HFF-Myc (cell line): Measurements from ENCODE around the gene CERS4.
"Not testable (repeated sequence)": the region's sequence is repeated elsewhere in the genome, so short reads cannot be mapped to it uniquely, and the experiment has no call there.

Source experiments
- DNase-seq: peaks from one replicate; pipeline ENCODE4 v3.0.0-alpha.2; 2011; ENCODE audit warnings: low read depth; ENCODE audit errors: extremely low read depth
- H3K4me3 ChIP-seq: replicated peaks from 2 replicates; pipeline ENCODE4 v1.5.1; 2011; ENCODE audit warnings: low read depth, mild to moderate bottlenecking, control low read depth, low read length
- TF ChIP-seq, protein P1 (sequence below): IDR thresholded peaks from 2 replicates; pipeline ENCODE4 v1.5.1; 2012; ENCODE audit warnings: mild to moderate bottlenecking, low read depth, low read length, control low read depth; ENCODE audit errors: missing control alignments

CERS4 gene

DNA sequence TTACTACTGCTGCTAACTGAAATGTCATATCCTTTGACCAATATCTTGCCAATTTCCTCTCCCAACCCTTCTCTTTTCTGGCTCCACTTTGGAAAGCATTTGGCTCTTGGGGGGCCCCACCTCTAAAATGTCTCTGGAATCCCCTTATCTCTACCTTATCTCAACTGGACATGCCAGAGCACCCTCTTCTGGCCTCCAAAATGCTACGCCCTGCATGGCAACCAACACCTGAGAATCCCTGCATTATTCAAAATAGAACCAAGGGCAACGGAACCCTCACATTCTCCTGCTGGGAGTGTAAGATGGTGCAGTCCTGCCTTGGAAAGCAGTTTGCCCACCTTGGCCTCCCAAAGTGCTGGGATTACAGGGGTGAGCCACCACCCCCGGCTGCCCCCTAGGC lies 35.3 kb downstream of the CERS4 start:
- no peak overlapping the region for H3K4me3 ChIP-seq
- TF ChIP-seq, protein P1, sequence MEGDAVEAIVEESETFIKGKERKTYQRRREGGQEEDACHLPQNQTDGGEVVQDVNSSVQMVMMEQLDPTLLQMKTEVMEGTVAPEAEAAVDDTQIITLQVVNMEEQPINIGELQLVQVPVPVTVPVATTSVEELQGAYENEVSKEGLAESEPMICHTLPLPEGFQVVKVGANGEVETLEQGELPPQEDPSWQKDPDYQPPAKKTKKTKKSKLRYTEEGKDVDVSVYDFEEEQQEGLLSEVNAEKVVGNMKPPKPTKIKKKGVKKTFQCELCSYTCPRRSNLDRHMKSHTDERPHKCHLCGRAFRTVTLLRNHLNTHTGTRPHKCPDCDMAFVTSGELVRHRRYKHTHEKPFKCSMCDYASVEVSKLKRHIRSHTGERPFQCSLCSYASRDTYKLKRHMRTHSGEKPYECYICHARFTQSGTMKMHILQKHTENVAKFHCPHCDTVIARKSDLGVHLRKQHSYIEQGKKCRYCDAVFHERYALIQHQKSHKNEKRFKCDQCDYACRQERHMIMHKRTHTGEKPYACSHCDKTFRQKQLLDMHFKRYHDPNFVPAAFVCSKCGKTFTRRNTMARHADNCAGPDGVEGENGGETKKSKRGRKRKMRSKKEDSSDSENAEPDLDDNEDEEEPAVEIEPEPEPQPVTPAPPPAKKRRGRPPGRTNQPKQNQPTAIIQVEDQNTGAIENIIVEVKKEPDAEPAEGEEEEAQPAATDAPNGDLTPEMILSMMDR, result no peak
- no peak for DNase-seq

DNA sequence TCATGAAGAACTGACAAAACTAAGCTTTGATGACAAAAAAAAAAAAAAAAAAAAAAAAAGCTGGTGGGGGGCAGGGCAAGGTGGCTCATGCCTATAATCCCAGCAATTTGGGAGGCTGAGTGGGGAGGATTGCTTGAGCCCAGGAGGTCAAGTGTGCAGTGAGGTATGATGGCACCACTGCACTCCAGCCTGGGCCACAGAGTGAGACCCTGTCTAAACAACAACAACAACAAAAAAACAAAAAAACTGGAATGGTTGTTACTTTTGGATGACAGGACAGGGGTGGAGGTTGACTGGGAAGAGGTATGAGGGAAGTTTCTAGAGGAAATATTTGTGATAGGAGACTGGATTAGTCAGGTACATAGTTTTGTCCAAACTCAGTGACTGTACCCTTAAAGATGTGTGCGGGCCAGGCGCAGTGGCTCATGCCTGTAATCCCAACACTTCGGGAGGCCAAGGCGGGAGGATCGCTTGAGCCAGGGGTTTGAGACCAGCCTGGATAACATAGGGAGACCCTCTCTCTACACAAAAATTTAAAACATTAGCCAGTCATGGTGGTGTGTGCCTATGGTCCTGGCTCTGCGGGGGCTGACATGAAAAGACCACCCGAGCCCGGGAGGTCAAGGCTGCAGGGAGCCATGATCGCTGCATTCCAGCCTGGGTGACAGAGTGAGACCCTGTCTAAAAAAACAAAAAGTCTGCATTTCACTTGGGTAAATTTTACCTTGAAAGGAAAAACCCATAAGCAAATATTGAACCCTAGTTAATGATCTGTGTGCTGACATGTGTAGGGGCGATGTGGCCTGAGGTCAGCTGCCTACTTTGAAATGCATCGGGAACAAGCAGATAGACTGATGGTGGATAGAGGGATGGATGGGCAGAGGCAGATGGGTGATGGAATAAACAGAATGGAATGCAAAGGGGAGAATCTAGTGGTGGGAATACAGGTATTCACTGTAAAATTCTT lies 37.0 kb downstream of the CERS4 start:
- TF ChIP-seq, protein P1, result no peak
- no peak overlapping the region for H3K4me3 ChIP-seq
- no peak for DNase-seq

DNA sequence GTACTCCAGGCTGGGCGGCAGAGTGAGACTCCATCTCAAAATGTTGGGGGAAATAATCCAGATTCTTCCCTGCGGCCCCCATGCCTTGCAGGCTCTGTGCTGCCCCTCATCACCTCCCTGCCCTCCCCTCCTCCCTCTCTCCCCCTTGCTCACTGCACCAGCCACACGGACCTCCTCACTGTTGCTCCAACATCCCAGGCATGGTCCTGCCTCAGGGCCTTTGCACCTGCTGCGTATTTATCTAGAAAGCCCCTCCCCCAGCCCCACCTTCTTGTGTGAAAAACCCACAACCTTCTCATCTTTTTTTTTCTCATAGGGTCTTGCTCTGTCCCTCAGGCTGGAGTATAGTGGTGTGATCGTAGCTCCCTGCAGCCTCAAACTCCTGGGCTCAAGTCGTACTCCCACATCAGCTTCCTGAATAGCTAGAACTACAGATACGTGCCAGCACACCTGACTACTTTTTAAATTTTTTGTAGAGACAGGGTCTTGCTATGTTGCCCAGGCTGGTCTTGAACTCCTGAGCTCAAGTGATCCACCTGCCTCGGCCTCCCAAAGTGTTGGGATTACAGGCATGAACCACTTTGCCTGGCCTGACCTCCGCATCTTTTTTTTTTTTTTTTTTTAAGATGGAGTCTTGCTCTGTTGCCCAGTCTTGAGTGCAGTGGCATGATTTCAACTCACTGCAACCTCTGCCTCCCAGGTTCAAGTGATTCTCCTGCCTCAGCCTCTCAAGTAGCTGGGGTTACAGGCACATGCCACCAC lies 38.1 kb downstream of the CERS4 start:
- not testable (repeated sequence) for DNase-seq, H3K4me3 ChIP-seq

DNA sequence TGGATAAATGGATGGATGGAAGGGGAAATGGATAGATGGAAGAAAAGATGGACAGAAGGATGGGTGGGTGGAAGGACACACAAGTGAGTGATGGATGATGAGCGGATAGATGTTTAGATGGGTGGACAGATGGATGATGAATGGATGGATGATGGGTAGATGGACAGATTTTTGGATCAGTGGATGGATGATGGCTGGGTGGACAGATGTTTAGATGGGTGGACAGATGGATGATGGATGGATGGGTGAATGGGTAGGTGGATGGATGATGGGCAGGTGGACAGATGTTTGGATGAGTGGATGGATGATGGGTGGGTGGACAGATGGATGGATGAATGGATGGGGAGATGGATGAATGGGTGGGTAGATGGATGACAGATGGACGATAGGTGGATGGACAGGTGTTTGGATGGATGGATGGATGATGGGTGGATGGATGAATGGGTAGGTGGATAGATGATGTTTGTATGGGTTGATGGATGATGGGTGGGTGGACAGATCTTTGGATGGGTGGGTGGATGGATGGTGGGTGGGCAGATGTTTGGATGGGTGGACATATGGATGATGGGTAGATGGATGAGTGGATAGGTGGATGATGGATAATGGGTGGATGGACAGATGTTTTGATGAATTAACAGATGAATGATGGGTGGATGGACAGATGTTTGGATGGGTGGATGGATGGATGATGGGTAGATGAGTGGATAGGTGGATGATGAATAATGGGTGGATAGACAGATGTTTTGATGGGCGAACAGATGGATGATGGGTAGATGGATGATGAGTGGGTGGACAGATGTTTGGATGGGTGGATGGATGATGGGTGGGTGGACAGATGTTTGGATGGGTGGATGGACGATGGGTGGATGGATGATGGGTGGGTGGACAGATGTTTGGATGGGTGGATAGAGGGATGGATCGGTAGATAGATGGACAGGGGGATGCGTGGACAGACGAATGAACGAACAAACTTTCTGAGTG lies 39.5 kb downstream of the CERS4 start:
- no peak for DNase-seq
- H3K4me3 ChIP-seq, result no peak overlapping the region
- TF ChIP-seq, protein P1, result no peak

DNA sequence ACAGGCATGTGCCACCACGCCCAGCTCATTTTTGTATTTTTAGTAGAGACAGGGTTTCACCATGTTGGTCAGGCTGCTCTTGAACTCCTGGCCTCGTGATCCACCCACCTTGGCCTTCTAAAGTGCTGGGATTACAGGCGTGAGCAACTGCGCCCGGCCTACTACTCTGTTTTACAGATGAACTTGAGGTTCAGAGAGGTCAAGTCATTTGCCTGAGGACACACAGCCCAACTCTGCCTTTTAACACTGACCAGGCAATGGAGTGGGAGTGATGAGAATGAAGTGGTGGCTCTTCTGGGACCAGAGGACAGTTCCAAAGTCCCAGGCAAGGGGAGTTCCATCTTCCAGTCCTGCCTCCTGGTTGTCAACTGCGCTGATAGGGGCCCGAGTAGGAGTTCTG lies 41.4 kb downstream of the CERS4 start:
- TF ChIP-seq, protein P1, result no peak
- no peak for DNase-seq
- no peak overlapping the region for H3K4me3 ChIP-seq

DNA sequence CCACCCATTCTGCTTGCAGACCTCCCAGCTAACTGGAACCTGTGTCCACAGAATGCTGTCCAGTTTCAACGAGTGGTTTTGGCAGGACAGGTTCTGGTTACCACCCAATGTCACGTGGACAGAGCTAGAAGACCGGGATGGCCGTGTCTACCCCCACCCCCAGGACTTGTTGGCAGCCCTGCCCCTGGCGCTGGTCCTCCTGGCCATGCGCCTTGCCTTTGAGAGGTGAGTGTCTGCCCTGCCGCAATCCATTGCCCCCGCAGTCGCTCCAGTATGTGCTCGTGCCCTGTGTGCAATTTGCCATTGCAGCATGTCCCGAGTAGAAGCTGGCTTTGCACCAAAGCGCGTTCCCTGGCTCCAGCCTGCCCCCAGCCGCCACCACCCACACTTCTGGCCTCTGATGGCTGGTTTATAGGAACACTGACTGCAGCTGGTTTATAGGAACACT lies 41.9 kb downstream of the CERS4 start:
- no peak overlapping the region for H3K4me3 ChIP-seq
- TF ChIP-seq, protein P1, result no peak
- no peak for DNase-seq
